Measurements from ENCODE around the gene MUCL3.
"Not testable (repeated sequence)": the region's sequence is repeated elsewhere in the genome, so short reads cannot be mapped to it uniquely, and the experiment has no call there.

The MUCL3 gene

GRCh38 chr6:30955367-30956042 lies 14.7 kb downstream of the MUCL3 start:
- Histone ChIP-seq H3K36me3 (ENCODE audit: control insufficient read depth in 1 of 2, insufficient read depth in 2 of 2, low read length in 2 of 2) (no peaks in the 10 kb centered on the region), H3K9me3 (ENCODE audit: control insufficient read depth in 1 of 2, low read length in 2 of 2) (no peaks in the 10 kb centered on the region), H3K9ac (ENCODE audit: low read depth in 1 of 2, low read length in 2 of 2) (peak overlapping the region; percentile 48), H3K27ac (ENCODE audit: low read depth, low read length) (no peak overlapping the region), H3K4me1 (ENCODE audit: control insufficient read depth in 1 of 2, insufficient read depth in 2 of 2, low read length in 2 of 2) (peaks cover 15 to 16% of the 10 kb centered on the region in 2 donors), H3K27me3 (ENCODE audit: control insufficient read depth in 1 of 2, insufficient read depth in 2 of 2, low read length in 2 of 2) (peaks cover 6 to 38% of the 10 kb centered on the region in 2 donors), H3K4me3 (ENCODE audit: low read depth in 1 of 2, low read length in 2 of 2) (peak overlapping the region; percentile 65 to 66)

- no peak overlapping the region for H3K4me3 ChIP-seq (ENCODE audit: low read depth in 1 of 2, low read length in 2 of 2)
- no peaks in the 10 kb centered on the region for H3K9me3 ChIP-seq (ENCODE audit: control insufficient read depth in 1 of 2, low read length in 2 of 2)
- H3K36me3 ChIP-seq (ENCODE audit: control insufficient read depth in 1 of 2, insufficient read depth in 2 of 2, low read length in 2 of 2), result no peaks in the 10 kb centered on the region
- H3K27me3 ChIP-seq (ENCODE audit: control insufficient read depth in 1 of 2, insufficient read depth in 2 of 2, low read length in 2 of 2), result peaks cover 8 to 30% of the 10 kb centered on the region in 2 donors
- H3K4me1 ChIP-seq (ENCODE audit: control insufficient read depth in 1 of 2, insufficient read depth in 2 of 2, low read length in 2 of 2), result peaks cover 15 to 16% of the 10 kb centered on the region in 2 donors
- no peak overlapping the region for H3K9ac ChIP-seq (ENCODE audit: low read depth in 1 of 2, low read length in 2 of 2)
- H3K27ac ChIP-seq (ENCODE audit: low read depth, low read length), result no peak overlapping the region
Measured at GRCh38 chr6:30957716-30958115, 16.9 kb downstream of the MUCL3 start.

- Histone ChIP-seq H3K27me3 (ENCODE audit: control insufficient read depth in 1 of 2, insufficient read depth in 2 of 2, low read length in 2 of 2) (peaks cover 7 to 12% of the 10 kb centered on the region in 2 donors), H3K4me1 (ENCODE audit: control insufficient read depth in 1 of 2, insufficient read depth in 2 of 2, low read length in 2 of 2) (peaks cover 4% of the 10 kb centered on the region in 2 donors), H3K27ac (ENCODE audit: low read depth, low read length) (no peak overlapping the region), H3K9me3 (ENCODE audit: control insufficient read depth in 1 of 2, low read length in 2 of 2) (no peaks in the 10 kb centered on the region), H3K36me3 (ENCODE audit: control insufficient read depth in 1 of 2, insufficient read depth in 2 of 2, low read length in 2 of 2) (no peaks in the 10 kb centered on the region), H3K9ac (ENCODE audit: low read depth in 1 of 2, low read length in 2 of 2) (no peak overlapping the region), H3K4me3 (ENCODE audit: low read depth in 1 of 2, low read length in 2 of 2) (no peak overlapping the region)
Measured at GRCh38 chr6:30960907-30961673, 20.3 kb downstream of the MUCL3 start.

GRCh38 chr6:30962716-30963115 lies 21.9 kb downstream of the MUCL3 start:
- Histone ChIP-seq H3K36me3 (ENCODE audit: control insufficient read depth in 1 of 2, insufficient read depth in 2 of 2, low read length in 2 of 2) (no peaks in the 10 kb centered on the region), H3K9ac (ENCODE audit: low read depth in 1 of 2, low read length in 2 of 2) (no peak overlapping the region), H3K4me1 (ENCODE audit: control insufficient read depth in 1 of 2, insufficient read depth in 2 of 2, low read length in 2 of 2) (no peaks in the 10 kb centered on the region), H3K4me3 (ENCODE audit: low read depth in 1 of 2, low read length in 2 of 2) (no peak overlapping the region), H3K27me3 (ENCODE audit: control insufficient read depth in 1 of 2, insufficient read depth in 2 of 2, low read length in 2 of 2) (peaks cover 3 to 7% of the 10 kb centered on the region in 2 donors), H3K27ac (ENCODE audit: low read depth, low read length) (no peak overlapping the region), H3K9me3 (ENCODE audit: control insufficient read depth in 1 of 2, low read length in 2 of 2) (no peaks in the 10 kb centered on the region)

- Histone ChIP-seq H3K9me3 (ENCODE audit: control insufficient read depth in 1 of 2, low read length in 2 of 2) (no peaks in the 10 kb centered on the region), H3K27ac (ENCODE audit: low read depth, low read length) (no peak overlapping the region), H3K9ac (ENCODE audit: low read depth in 1 of 2, low read length in 2 of 2) (no peak overlapping the region), H3K36me3 (ENCODE audit: control insufficient read depth in 1 of 2, insufficient read depth in 2 of 2, low read length in 2 of 2) (no peaks in the 10 kb centered on the region), H3K4me1 (ENCODE audit: control insufficient read depth in 1 of 2, insufficient read depth in 2 of 2, low read length in 2 of 2) (no peaks in the 10 kb centered on the region), H3K27me3 (ENCODE audit: control insufficient read depth in 1 of 2, insufficient read depth in 2 of 2, low read length in 2 of 2) (peaks cover 0 to 7% of the 10 kb centered on the region in 2 donors), H3K4me3 (ENCODE audit: low read depth in 1 of 2, low read length in 2 of 2) (no peak overlapping the region)
Measured at GRCh38 chr6:30963641-30964040, 22.9 kb downstream of the MUCL3 start.

GRCh38 chr6:30964075-30964474 lies 23.3 kb downstream of the MUCL3 start:
- no peaks in the 10 kb centered on the region for H3K9me3 ChIP-seq (ENCODE audit: control insufficient read depth in 1 of 2, low read length in 2 of 2)
- H3K9ac ChIP-seq (ENCODE audit: low read depth in 1 of 2, low read length in 2 of 2), result no peak overlapping the region
- no peak overlapping the region for H3K4me3 ChIP-seq (ENCODE audit: low read depth in 1 of 2, low read length in 2 of 2)
- H3K27me3 ChIP-seq (ENCODE audit: control insufficient read depth in 1 of 2, insufficient read depth in 2 of 2, low read length in 2 of 2), result peaks cover 0 to 7% of the 10 kb centered on the region in 2 donors
- no peaks in the 10 kb centered on the region for H3K4me1 ChIP-seq (ENCODE audit: control insufficient read depth in 1 of 2, insufficient read depth in 2 of 2, low read length in 2 of 2)
- H3K36me3 ChIP-seq (ENCODE audit: control insufficient read depth in 1 of 2, insufficient read depth in 2 of 2, low read length in 2 of 2), result no peaks in the 10 kb centered on the region
- no peak overlapping the region for H3K27ac ChIP-seq (ENCODE audit: low read depth, low read length)

GRCh38 chr6:30965140-30965601 lies 24.4 kb downstream of the MUCL3 start:
- peaks cover 0 to 7% of the 10 kb centered on the region in 2 donors for H3K27me3 ChIP-seq (ENCODE audit: control insufficient read depth in 1 of 2, insufficient read depth in 2 of 2, low read length in 2 of 2)
- H3K4me3 ChIP-seq (ENCODE audit: low read depth in 1 of 2, low read length in 2 of 2), result no peak overlapping the region
- no peaks in the 10 kb centered on the region for H3K9me3 ChIP-seq (ENCODE audit: control insufficient read depth in 1 of 2, low read length in 2 of 2)
- H3K9ac ChIP-seq (ENCODE audit: low read depth in 1 of 2, low read length in 2 of 2), result no peak overlapping the region
- no peaks in the 10 kb centered on the region for H3K36me3 ChIP-seq (ENCODE audit: control insufficient read depth in 1 of 2, insufficient read depth in 2 of 2, low read length in 2 of 2)
- H3K27ac ChIP-seq (ENCODE audit: low read depth, low read length), result no peak overlapping the region
- H3K4me1 ChIP-seq (ENCODE audit: control insufficient read depth in 1 of 2, insufficient read depth in 2 of 2, low read length in 2 of 2), result no peaks in the 10 kb centered on the region

- Histone ChIP-seq H3K4me1 (ENCODE audit: control insufficient read depth in 1 of 2, insufficient read depth in 2 of 2, low read length in 2 of 2) (no peaks in the 10 kb centered on the region), H3K27me3 (ENCODE audit: control insufficient read depth in 1 of 2, insufficient read depth in 2 of 2, low read length in 2 of 2) (peaks cover 0 to 7% of the 10 kb centered on the region in 2 donors), H3K9ac (ENCODE audit: low read depth in 1 of 2, low read length in 2 of 2) (no peak overlapping the region), H3K4me3 (ENCODE audit: low read depth in 1 of 2, low read length in 2 of 2) (no peak overlapping the region), H3K9me3 (ENCODE audit: control insufficient read depth in 1 of 2, low read length in 2 of 2) (no peaks in the 10 kb centered on the region), H3K36me3 (ENCODE audit: control insufficient read depth in 1 of 2, insufficient read depth in 2 of 2, low read length in 2 of 2) (no peaks in the 10 kb centered on the region), H3K27ac (ENCODE audit: low read depth, low read length) (no peak overlapping the region)
Measured at GRCh38 chr6:30966154-30966553, 25.4 kb downstream of the MUCL3 start.

- H3K4me3 ChIP-seq (ENCODE audit: low read depth in 1 of 2, low read length in 2 of 2); H3K36me3 ChIP-seq (ENCODE audit: control insufficient read depth in 1 of 2, insufficient read depth in 2 of 2, low read length in 2 of 2); H3K9me3 ChIP-seq (ENCODE audit: control insufficient read depth in 1 of 2, low read length in 2 of 2); H3K27me3 ChIP-seq (ENCODE audit: control insufficient read depth in 1 of 2, insufficient read depth in 2 of 2, low read length in 2 of 2); H3K27ac ChIP-seq (ENCODE audit: low read depth, low read length); H3K4me1 ChIP-seq (ENCODE audit: control insufficient read depth in 1 of 2, insufficient read depth in 2 of 2, low read length in 2 of 2); H3K9ac ChIP-seq (ENCODE audit: low read depth in 1 of 2, low read length in 2 of 2): not testable (repeated sequence)
Measured at GRCh38 chr6:30969171-30969570, 28.4 kb downstream of the MUCL3 start.

- Histone ChIP-seq H3K4me3 (ENCODE audit: low read depth in 1 of 2, low read length in 2 of 2) (no peak overlapping the region), H3K9ac (ENCODE audit: low read depth in 1 of 2, low read length in 2 of 2) (no peak overlapping the region)
Measured at GRCh38 chr6:30970946-30971345, 30.2 kb downstream of the MUCL3 start.

More at GRCh38 chr6:30970946-30971345, 30.2 kb downstream of the MUCL3 start:
- H3K9me3 ChIP-seq (ENCODE audit: control insufficient read depth in 1 of 2, low read length in 2 of 2), result no peaks in the 10 kb centered on the region
- no peak overlapping the region for H3K27ac ChIP-seq (ENCODE audit: low read depth, low read length)
- H3K4me1 ChIP-seq (ENCODE audit: control insufficient read depth in 1 of 2, insufficient read depth in 2 of 2, low read length in 2 of 2), result no peaks in the 10 kb centered on the region
- H3K27me3 ChIP-seq (ENCODE audit: control insufficient read depth in 1 of 2, insufficient read depth in 2 of 2, low read length in 2 of 2), result peaks cover 0 to 1% of the 10 kb centered on the region in 2 donors
- H3K36me3 ChIP-seq (ENCODE audit: control insufficient read depth in 1 of 2, insufficient read depth in 2 of 2, low read length in 2 of 2), result no peaks in the 10 kb centered on the region
